CD4-positive, alpha-beta T cell treated with Interleukin-4 for 4 hours (primary cell): ENCODE data around the gene FOXO3.
"Not testable (repeated sequence)": the region's sequence is repeated elsewhere in the genome, so short reads cannot be mapped to it uniquely, and the experiment has no call there.

Source experiments
- DNase-seq: peaks from one replicate; pipeline ENCODE4 v3.0.0-alpha.2; 2020

Gene FOXO3

GRCh38 chr6:108560463-108561308 lies at the start of gene FOXO3:
Gene FOXO3, plus strand, starts transcription at chr6:108560917. Its CDS starts 292 bp downstream, at chr6:108561209.
- peak; percentile 68 for DNase-seq

GRCh38 chr6:108518714-108519576 lies 41.8 kb upstream of the FOXO3 start:
- DNase-seq, result peak; percentile 2

- no peak for DNase-seq
Observed at GRCh38 chr6:108521616-108522107, 39.1 kb upstream of the FOXO3 start.

GRCh38 chr6:108523697-108524096 lies 37.0 kb upstream of the FOXO3 start:
- DNase-seq, result no peak

GRCh38 chr6:108524528-108525248 lies 36.0 kb upstream of the FOXO3 start:
- no peak for DNase-seq

- peak; percentile 24 for DNase-seq
Observed at GRCh38 chr6:108526739-108527174, 34.0 kb upstream of the FOXO3 start.

- no peak for DNase-seq
Observed at GRCh38 chr6:108528878-108529277, 31.8 kb upstream of the FOXO3 start.

- no peak for DNase-seq
Observed at GRCh38 chr6:108531332-108531731, 29.4 kb upstream of the FOXO3 start.

GRCh38 chr6:108535114-108535742 lies 25.5 kb upstream of the FOXO3 start:
- DNase-seq, result no peak

GRCh38 chr6:108535920-108536535 lies 24.7 kb upstream of the FOXO3 start:
- DNase-seq, result not testable (repeated sequence)

- DNase-seq, result peak; percentile 74
Observed at GRCh38 chr6:108541843-108542759, 18.6 kb upstream of the FOXO3 start.

- DNase-seq, result no peak
Observed at GRCh38 chr6:108543175-108543940, 17.4 kb upstream of the FOXO3 start.

GRCh38 chr6:108544606-108545005 lies 16.1 kb upstream of the FOXO3 start:
- no peak for DNase-seq

GRCh38 chr6:108546079-108547049 lies 14.4 kb upstream of the FOXO3 start:
- no peak for DNase-seq

- no peak for DNase-seq
Observed at GRCh38 chr6:108549241-108549640, 11.5 kb upstream of the FOXO3 start.

- DNase-seq, result no peak
Observed at GRCh38 chr6:108549741-108550140, 11.0 kb upstream of the FOXO3 start.

GRCh38 chr6:108550256-108550655 lies 10.5 kb upstream of the FOXO3 start:
- DNase-seq, result no peak

GRCh38 chr6:108555399-108556052 lies 5.2 kb upstream of the FOXO3 start:
- no peak for DNase-seq
